Measurements from ENCODE around the gene KRT71.

KRT71 gene

GRCh38 chr12:52495389-52495788 is 57.6 kb downstream of the KRT71 start:
- no peak for FAIRE-seq

DNA sequence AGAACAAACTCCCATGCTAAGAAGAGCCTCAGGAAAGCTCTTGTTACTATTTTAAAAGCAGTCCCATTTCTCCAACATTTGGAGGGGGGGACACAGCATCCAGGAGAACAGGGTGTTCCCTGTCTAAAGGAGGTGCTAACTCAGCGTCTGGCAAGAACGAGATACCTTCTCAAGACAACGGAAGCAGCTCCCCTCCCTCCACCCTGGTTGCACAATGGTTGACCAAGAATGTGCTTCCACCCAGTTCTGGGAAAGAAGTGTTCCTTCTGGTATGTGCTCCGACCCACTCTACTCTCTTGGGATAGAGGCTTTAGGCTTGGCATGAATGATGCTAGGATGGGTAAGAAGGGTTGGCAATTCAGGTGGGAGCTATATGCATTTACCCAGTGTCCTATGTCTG is 58.4 kb downstream of the KRT71 start:
- no peak for FAIRE-seq

GRCh38 chr12:52494100-52494499 is 58.8 kb downstream of the KRT71 start:
- FAIRE-seq, result no peak

Measured in islet of Langerhans (tissue), 1 donor.